ENCODE results near the gene FRMD4A.

Gene FRMD4A

GRCh38 chr10:14017467-14017866 is 313.3 kb downstream of the FRMD4A start:
- no peak for DNase-seq (ENCODE audit: low read depth in 2 of 2)

DNA sequence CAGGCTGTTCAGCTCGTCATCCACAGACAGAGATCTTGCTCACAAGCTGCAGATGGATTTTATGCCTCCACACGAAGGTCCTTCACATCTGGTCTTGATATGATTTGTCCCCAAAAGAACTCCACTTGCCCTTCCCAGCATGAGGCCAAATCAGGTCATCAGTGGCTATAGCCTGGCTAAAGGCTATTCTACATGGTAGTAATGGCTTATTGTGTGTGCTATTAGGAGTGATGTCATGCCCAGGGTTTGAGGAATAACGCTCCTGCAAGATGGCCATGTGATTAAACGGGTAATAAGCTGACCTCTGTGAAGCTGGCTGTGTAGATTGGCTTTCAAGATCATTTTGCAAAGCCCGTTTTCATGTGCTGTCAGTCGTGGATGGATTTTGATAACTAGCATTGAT is 313.8 kb downstream of the FRMD4A start:
- DNase-seq (ENCODE audit: low read depth in 2 of 2) = no peak

- no peak for DNase-seq (ENCODE audit: low read depth in 2 of 2)
These were observed 314.6 kb downstream of the FRMD4A start for GRCh38 chr10:14016011-14016536.

DNA sequence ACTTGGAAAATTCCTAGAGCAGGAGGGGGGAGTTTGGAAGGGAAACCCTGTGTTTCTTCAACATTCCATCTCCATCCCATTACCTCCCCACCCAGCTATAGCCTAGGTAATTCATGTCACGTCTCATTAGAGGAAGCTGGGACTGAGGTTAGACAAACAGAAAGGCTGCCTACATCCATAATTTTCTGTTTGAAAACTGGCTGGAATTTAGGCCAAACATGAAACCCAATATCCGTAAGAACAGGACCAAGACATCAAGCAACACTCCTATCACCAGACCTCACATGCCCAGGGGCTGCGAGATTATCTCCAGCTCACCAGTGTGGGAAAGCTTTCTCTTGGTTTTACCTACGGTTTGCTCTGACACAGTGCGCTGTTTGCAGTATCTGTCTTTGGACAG is 316.3 kb downstream of the FRMD4A start:
- no peak for DNase-seq (ENCODE audit: low read depth in 2 of 2)

DNA sequence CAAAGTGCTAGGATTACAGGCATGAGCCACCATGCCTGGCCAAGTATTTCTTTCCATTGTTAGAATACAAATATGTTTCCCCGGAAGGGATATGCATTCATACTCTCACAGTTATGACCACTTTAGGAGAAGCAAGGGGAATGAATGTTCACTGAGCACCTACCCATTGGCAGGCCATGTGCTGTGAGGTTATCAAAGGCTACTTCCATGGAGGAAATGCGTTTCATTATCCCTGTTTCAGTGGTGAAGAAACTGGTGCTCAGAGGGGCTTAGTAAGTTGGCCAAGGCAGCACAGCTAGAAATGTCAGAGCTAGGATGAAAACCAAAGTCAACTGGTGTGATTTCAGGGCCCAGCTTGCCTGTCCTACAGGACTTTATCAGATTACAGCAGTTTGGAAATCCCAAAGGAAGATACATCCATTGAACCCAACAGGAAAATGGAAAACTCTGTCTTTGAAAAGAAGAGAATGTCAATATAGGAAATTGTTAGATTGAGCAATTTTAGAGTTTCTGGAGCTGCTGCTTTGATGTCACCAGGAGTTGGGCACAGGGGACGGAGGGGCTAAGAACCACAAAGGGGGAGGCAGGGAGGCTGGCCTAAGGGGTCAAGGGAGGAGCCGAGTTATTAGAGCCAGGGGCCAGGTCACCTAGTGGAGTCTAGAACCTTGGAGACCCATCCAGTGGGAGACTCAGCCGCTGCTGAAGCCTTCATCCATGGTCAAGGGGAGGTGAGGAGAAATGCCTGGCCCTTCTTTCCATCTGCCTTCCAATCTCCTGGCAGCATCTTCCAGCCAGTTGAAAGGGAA is 319.8 kb downstream of the FRMD4A start:
- no peak for DNase-seq (ENCODE audit: low read depth in 2 of 2)

DNA sequence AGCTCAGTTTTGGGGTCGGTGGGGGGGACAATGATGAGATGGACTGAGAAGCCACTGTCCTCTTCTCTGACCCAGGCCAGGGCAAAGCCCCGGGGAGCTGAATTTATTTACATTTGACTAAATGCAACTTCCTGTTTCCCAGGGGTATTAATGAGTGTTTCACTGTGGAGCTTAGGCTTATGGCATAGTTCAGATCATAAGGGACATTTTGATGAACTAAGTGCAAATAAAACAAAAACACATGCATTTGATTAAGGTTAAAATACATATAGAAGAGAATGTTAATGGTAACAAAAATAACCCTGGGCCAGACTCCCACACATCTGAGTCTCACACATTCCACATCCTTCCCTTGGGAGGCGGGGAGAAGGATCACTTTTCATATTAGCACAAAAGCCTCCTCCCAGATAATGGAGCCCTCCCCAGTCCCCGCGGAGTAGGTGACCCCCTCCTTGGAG is 320.6 kb downstream of the FRMD4A start:
- no peak for DNase-seq (ENCODE audit: low read depth in 2 of 2)

DNA sequence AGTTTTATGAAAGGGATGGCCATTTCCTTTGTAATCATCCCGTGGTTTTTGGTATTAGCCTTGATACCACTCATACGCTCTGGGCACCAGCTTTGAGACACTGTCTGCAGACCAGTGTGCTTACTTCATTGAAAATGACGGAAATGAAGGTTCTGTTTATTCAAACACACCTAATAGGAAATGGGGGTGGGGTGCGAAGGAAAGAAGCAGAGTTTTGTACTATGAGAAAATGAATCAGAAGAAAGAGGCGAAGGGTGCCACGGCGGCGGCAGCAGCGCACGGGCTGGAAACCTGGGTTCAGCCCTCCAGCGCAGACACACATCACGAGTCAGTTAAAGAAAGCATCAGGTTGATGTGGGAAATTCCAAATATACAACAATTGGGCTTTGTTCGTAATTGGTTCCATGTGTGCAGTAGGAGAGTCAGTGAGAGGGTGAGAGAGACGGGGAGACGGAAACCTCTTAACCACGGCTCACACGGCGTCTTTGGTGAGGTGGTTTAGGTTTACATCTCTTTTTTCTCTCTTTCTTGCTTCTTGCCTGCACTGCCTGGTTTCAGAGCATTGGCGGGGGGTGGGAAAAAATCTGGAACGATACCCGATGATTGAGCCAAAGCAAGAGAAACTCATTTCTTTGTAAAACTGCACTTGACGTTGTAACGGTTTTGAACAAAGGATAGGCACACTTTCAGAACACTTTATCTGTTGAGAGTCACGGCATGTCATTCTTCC is 321.2 kb downstream of the FRMD4A start:
- DNase-seq (ENCODE audit: low read depth in 2 of 2) = peak; percentile 31 to 54

- DNase-seq (ENCODE audit: low read depth in 2 of 2) = no peak
These were observed 322.0 kb downstream of the FRMD4A start for GRCh38 chr10:14008740-14009080.

DNA sequence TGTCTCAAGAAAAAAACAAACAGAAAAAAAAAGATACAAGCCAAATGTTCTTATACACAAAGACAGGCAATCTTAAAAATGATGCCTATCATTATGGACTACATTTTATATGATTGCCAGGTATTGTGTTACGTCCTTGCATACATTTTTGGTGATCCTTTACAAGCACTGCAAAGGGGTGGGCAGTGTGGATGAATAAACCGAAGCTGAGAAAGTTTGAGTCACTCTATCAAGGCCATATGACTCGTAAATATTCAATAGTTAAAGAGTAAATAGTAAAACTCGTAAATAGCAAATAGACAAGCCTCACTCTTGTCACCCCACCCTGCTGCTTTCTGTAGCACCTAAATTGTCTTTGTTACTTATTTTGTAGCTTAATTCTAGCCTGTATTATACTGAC is 326.2 kb downstream of the FRMD4A start:
- no peak for DNase-seq (ENCODE audit: low read depth in 2 of 2)

- no peak for DNase-seq (ENCODE audit: low read depth in 2 of 2)
These were observed 327.1 kb downstream of the FRMD4A start for GRCh38 chr10:14003517-14004184.

DNA sequence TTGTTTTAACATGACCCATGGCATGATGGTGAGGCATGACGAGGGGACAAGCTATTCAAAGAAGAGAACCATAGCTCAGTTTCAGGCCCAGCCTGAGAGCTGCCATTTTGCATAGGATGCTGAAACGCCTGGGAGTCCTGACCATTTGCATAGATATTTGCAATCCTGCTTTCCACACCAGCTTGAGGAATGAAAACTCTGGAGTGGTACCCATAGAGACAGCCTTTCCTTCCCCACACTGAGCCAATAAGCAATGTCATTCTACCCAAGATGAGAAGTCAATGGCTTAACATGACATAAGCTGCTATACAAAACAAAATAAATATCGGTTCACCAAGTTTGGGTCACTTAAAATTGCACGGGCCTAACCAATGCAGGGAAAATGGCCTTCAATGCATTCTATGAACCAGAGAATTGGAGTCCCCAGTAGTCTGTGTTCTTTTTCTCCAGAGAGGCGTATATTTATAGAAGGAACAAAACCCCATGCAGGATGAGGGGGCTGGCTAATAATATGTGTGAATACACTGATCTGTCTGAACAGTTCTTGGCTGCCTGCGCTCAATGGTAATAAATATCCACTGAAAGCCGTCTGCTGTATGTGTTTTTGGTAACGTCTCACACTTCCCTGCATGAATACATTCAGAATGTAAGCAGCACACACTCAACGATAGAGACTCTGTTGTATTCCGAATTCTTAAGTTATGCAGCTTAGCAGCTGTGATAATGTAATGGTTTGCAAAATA is 329.3 kb downstream of the FRMD4A start:
- DNase-seq (ENCODE audit: low read depth in 2 of 2) = no peak

DNA sequence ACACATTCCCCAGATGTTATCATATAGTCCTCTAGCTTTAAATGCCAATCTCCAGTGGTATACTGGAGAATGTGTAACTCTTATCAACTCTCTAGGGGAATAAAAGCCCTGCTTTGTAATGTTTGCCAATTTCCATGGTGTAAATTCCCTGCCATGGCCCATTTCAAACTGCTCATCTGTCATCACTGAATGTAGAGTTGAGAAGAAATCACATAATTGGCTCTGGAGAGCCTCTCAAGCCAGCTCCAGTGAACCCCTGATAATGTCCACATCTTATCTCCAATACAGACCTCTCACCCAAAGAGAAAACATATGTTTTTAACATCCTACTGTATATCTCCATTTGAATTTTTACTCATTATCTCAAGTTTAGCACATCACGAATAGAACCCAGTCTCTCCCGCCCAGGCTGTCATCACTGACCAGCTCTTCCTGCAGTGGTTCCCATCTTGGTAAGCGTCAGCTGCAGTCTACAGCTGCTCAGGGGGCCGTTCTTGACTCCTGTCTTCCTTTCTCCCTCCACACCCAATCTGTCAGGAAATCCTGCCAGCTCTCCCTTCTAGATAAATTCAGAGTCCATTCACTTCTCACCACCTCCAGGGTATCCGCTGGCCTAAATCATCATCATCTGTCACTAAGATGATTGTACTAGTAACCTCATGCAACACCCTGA is 332.4 kb downstream of the FRMD4A start:
- no peak for DNase-seq (ENCODE audit: low read depth in 2 of 2)

GRCh38 chr10:13997650-13998049 is 333.1 kb downstream of the FRMD4A start:
- DNase-seq (ENCODE audit: low read depth in 2 of 2) = no peak

DNA sequence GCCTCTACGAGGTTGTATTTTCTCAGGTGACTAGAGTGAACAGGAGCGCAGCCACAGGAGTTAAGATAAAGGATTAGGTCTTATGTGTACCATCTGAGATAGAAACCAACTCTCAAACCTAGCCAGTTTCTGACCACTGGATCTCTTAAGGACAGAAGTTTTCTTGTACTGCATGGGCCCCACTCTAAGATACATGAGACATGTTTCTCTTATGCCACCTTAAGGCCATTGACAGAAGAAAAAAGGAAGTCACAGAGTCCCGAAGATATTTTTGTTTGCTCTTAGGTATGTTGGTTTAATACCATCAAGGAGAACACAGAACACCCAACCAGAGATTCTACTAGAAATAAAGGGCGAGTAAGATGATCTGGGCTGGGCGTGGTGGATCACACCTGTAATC is 335.8 kb downstream of the FRMD4A start:
- DNase-seq (ENCODE audit: low read depth in 2 of 2) = no peak

GRCh38 chr10:13993673-13994089 is 337.0 kb downstream of the FRMD4A start:
- no peak for DNase-seq (ENCODE audit: low read depth in 2 of 2)

GRCh38 chr10:13993169-13993568 is 337.6 kb downstream of the FRMD4A start:
- DNase-seq (ENCODE audit: low read depth in 2 of 2) = no peak

DNA sequence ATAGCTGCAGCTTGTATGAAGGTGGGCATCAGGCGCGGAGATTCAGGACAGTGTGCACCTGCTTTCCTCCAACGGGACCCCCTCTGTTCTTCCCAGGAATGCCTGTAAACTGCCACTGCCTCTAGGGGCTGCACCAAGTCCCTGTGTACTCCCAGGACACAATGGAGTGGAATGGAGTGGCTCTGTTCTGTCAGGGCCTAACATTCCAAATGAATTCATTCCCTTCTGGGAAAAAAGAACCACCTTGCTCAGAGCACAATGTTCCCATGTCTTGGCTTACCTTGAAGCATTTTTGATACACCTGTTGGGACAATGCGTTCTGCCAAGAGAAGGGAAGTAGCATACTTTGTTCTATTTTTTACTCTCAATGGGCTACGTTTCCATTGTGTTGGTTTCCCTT is 339.4 kb downstream of the FRMD4A start:
- no peak for DNase-seq (ENCODE audit: low read depth in 2 of 2)

DNA sequence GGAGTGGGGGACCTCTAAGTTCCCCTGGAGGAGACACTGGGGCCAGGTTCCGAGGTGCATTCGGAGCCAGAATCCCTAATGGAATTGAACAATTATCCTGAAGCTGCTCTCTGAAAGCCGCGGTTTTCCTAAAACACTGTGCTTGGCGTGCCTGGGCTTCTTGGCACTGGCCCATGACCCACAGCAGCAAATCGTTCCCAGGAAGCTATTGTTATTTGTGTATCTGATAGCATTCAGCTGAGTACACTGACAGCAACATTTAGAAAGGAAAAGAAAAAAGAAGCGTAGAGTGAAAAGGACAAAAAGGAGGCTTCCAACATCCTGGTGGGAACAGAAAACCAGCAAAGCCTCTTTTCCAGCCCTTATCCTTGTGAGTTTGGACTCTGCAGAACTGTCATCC is 339.8 kb downstream of the FRMD4A start:
- DNase-seq (ENCODE audit: low read depth in 2 of 2) = no peak

DNA sequence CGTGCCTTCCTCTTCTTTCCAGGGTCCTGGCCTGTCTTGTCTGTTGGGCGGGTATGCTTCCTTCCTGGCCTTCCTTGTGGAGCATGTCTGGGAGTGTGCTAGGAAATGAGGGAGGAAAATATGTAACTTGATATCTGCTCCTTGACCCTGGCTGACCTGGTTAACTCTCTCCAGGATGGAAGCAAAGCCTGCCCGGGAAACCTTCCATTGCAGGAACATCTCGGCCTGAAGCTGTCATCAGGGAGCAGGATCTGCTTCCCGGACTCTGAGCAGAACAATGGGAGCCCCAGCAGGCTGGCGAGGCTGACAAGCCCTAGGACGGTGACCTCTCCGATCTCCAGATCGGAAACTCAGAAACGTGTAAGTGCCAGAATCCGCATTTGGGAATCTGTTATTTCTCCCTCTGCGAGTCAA is 340.3 kb downstream of the FRMD4A start:
- no peak for DNase-seq (ENCODE audit: low read depth in 2 of 2)

DNA sequence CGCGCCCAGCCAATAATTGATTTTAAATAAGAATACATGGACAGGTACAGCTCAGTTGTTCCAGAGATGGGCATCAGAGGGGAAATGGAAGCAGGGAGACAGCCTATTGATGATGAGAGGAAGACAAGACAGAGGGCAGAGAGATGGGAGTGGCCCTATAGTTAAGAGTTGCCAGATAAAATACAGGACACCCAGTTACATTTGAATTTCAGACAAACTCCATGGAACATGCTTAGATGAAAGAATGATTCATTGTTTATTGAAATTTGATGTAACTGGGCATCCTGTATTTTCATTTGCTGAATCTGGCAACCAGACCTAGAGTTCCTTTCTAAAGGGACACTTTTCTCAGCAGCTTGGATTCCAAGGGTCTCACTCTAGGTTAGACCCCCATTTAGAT is 341.1 kb downstream of the FRMD4A start:
- DNase-seq (ENCODE audit: low read depth in 2 of 2) = no peak

DNA sequence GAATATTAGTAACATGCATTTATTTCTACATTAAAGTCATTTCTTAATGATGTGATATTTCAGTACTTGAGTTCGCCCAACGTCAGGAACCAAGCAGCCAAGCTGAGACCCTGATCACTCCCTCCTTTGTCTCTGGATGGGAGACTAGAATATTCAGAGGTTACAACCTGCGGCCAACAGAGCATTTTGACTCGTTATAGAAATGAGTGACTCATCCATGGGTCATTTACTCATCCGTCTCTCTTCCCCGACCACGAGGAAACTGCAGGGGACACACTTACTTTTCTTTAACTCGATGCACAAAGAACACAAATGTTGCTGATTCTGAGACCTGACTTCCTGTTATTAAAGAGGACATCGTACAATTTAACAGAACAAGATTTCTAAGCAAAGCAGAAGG is 343.3 kb downstream of the FRMD4A start:
- DNase-seq (ENCODE audit: low read depth in 2 of 2) = no peak

Data from stimulated activated CD4-positive, alpha-beta T cell treated with anti-CD3 and anti-CD28 coated beads, Interleukin-15, amount 100 ng/mL, for 48 hours (primary cell).